Stimulated activated CD8-positive, alpha-beta memory T cell treated with anti-CD3 and anti-CD28 coated beads, Interleukin-7, amount 100 ng/mL, for 4 hours (primary cell): ENCODE measurements around the gene PTGFRN.
A peak's percentile ranks its signal among the peaks of the same experiment; 100 is the strongest.
"Not testable (repeated sequence)": the region's sequence is repeated elsewhere in the genome, so short reads cannot be mapped to it uniquely, and the experiment has no call there.

Experiments used
- DNase-seq, 2 donors: peaks; one replicate each; pipeline ENCODE4 v3.0.0-alpha.2; 2020; ENCODE audit warnings: low read depth in 2 of 2

The PTGFRN gene

GRCh38 chr1:116971965-116972673 is 62.4 kb downstream of the PTGFRN start:
- no peak for DNase-seq

GRCh38 chr1:116972674-116973030 is 62.9 kb downstream of the PTGFRN start:
- DNase-seq, result no peak

GRCh38 chr1:116980309-116980708 is 70.6 kb downstream of the PTGFRN start:
- not testable (repeated sequence) for DNase-seq

GRCh38 chr1:116981521-116982037 is 71.9 kb downstream of the PTGFRN start:
- DNase-seq, result no peak

GRCh38 chr1:116982319-116983004 is 72.7 kb downstream of the PTGFRN start:
- DNase-seq, result no peak

- DNase-seq, result no peak
Measured at GRCh38 chr1:116983112-116983511, 73.4 kb downstream of the PTGFRN start.

- no peak for DNase-seq
Measured at GRCh38 chr1:116983678-116984077, 74.0 kb downstream of the PTGFRN start.

GRCh38 chr1:116984406-116985160 is 74.9 kb downstream of the PTGFRN start:
- no peak for DNase-seq

- no peak for DNase-seq
Measured at GRCh38 chr1:116986421-116987255, 76.9 kb downstream of the PTGFRN start.

- peak; percentile 65 to 67 for DNase-seq
Measured at GRCh38 chr1:116987256-116987555, 77.5 kb downstream of the PTGFRN start.

GRCh38 chr1:116988248-116988647 is 78.5 kb downstream of the PTGFRN start:
- no peak for DNase-seq

- DNase-seq, result no peak
Measured at GRCh38 chr1:116988908-116989307, 79.2 kb downstream of the PTGFRN start.

- no peak for DNase-seq
Measured at GRCh38 chr1:116989835-116990234, 80.1 kb downstream of the PTGFRN start.

GRCh38 chr1:116990612-116991151 is 81.0 kb downstream of the PTGFRN start:
- DNase-seq, result no peak

GRCh38 chr1:116991171-116991845 is 81.6 kb downstream of the PTGFRN start:
- no peak for DNase-seq

GRCh38 chr1:116991918-116992317 is 82.2 kb downstream of the PTGFRN start:
- no peak for DNase-seq

- DNase-seq, result no peak
Measured at GRCh38 chr1:116993286-116993685, 83.6 kb downstream of the PTGFRN start.

- DNase-seq, result no peak
Measured at GRCh38 chr1:116994411-116994810, 84.7 kb downstream of the PTGFRN start.

GRCh38 chr1:116997066-116997465 is 87.3 kb downstream of the PTGFRN start:
- no peak for DNase-seq

GRCh38 chr1:116997636-116998035 is 87.9 kb downstream of the PTGFRN start:
- DNase-seq, result no peak

GRCh38 chr1:116999596-116999995 is 89.9 kb downstream of the PTGFRN start:
- DNase-seq, result no peak
